ENCODE results near the gene NFASC. TPM values are rescaled to one million over a fixed set of nuclear protein-coding genes. Genes with fewer than 3 reads are reported as not detected.

NFASC gene
- total and polyA plus RNA-seq, 12 donors = 4.8 to 76.7 (median 44.8) TPM

GRCh38 chr1:204867666-204868339 lies 2.9 kb upstream of the NFASC start:
- DNase-seq = peak in 1 of 7 donors; percentile 53
- Histone ChIP-seq H3K9me3 (replicated peaks in 1 of 3) (no peaks in the 10 kb centered on the region), H3K4me1 (replicated peaks in 1 of 2) (peaks cover 0 to 13% of the 10 kb centered on the region in 2 donors), H3K4me3 (no peak overlapping the region), H3K36me3 (replicated peaks in 1 of 2) (no peaks in the 10 kb centered on the region), H3K27ac (peak overlapping the region in 2 of 5 donors; percentile 56 to 77), H3K27me3 (no peaks in the 10 kb centered on the region)
- intact Hi-C loops (cut with DNase I) = no loop called here
- 68 to 80% (median 74%) methylated on average over 10 of the region's 10 CpGs for WGBS, 4 donors
- TF ChIP-seq CTCF (IDR thresholded peaks at IDR 0.05) (no peak), POLR2A (IDR thresholded peaks at IDR 0.05) (no peak)

- H3K27ac ChIP-seq = peak overlapping the region in 2 of 5 donors; percentile 56 to 77
- H3K4me3 ChIP-seq = no peak overlapping the region
- peaks cover 0 to 13% of the 10 kb centered on the region in 2 donors for H3K4me1 ChIP-seq (replicated peaks in 1 of 2)
- WGBS, 4 donors = 63 to 73% (median 68%) methylated on average over 5 to 7 of the region's 7 CpGs
- DNase-seq = peak in 1 of 7 donors; percentile 44
- H3K27me3 ChIP-seq = no peaks in the 10 kb centered on the region
- intact Hi-C loops (cut with DNase I) = no loop called here
- TF ChIP-seq CTCF (IDR thresholded peaks at IDR 0.05) (no peak), POLR2A (IDR thresholded peaks at IDR 0.05) (no peak)
- H3K9me3 ChIP-seq (replicated peaks in 1 of 3) = no peaks in the 10 kb centered on the region
- no peaks in the 10 kb centered on the region for H3K36me3 ChIP-seq (replicated peaks in 1 of 2)
Measured at GRCh38 chr1:204868340-204868700, 2.3 kb upstream of the NFASC start.

GRCh38 chr1:204869097-204869496 lies 1.6 kb upstream of the NFASC start:
- H3K9me3 ChIP-seq (replicated peaks in 1 of 3) = no peaks in the 10 kb centered on the region
- no peak for TF ChIP-seq POLR2A (IDR thresholded peaks at IDR 0.05)
- no peak for TF ChIP-seq CTCF (IDR thresholded peaks at IDR 0.05)
- H3K4me3 ChIP-seq = no peak overlapping the region
- H3K27ac ChIP-seq = peak overlapping the region in 2 of 5 donors; percentile 56 to 77
- H3K27me3 ChIP-seq = no peaks in the 10 kb centered on the region
- intact Hi-C loops (cut with DNase I) = no loop called here
- H3K36me3 ChIP-seq (replicated peaks in 1 of 2) = no peaks in the 10 kb centered on the region
- WGBS, 4 donors = 66 to 88% (median 82%) methylated on average over 3 of the region's 3 CpGs
- peak in 1 of 7 donors; percentile 33 for DNase-seq
- peaks cover 0 to 13% of the 10 kb centered on the region in 2 donors for H3K4me1 ChIP-seq (replicated peaks in 1 of 2)

- no peak for TF ChIP-seq POLR2A (IDR thresholded peaks at IDR 0.05)
- no peak for TF ChIP-seq CTCF (IDR thresholded peaks at IDR 0.05)
- WGBS, 4 donors = 76 to 86% (median 82%) methylated on average over 5 of the region's 5 CpGs
- no peak overlapping the region for H3K4me3 ChIP-seq
Measured at GRCh38 chr1:204871405-204872037, 859 bp downstream of the NFASC start.

More at GRCh38 chr1:204871405-204872037, 859 bp downstream of the NFASC start:
- no peaks in the 10 kb centered on the region for H3K27me3 ChIP-seq
- intact Hi-C loops (cut with DNase I) = no loop called here
- peak overlapping the region in 2 of 5 donors; percentile 49 to 77 for H3K27ac ChIP-seq
- no peaks in the 10 kb centered on the region for H3K36me3 ChIP-seq (replicated peaks in 1 of 2)
- no peaks in the 10 kb centered on the region for H3K9me3 ChIP-seq (replicated peaks in 1 of 3)
- peaks cover 0 to 13% of the 10 kb centered on the region in 2 donors for H3K4me1 ChIP-seq (replicated peaks in 1 of 2)
- peak in 1 of 7 donors; percentile 40 for DNase-seq

Data from adrenal gland (tissue), 12 donors.